Pancreas (tissue), 10 donors: ENCODE results near the gene KRTAP20-2. TPM values are rescaled to one million over a fixed set of nuclear protein-coding genes. Genes with fewer than 3 reads are reported as not detected.

Experiments
- ATAC-seq, 4 donors: fragments of 200-7000 bp; cut with Tn5 transposase; one replicate each; pipeline versions ENCODE4 v1.8.0 to v1.9.1; 2020; ENCODE audit warnings: mild to moderate bottlenecking in 4 of 4, moderate library complexity in 4 of 4
- DNase-seq, 6 donors: peaks; one replicate each; pipeline ENCODE4 v3.0.0-alpha.2; 2020
- FAIRE-seq: peaks from 2 replicates; lab custom pipeline; 2012; peaks lifted over from hg19 to GRCh38; lab: Jason Lieb, UNC
- H3K27ac ChIP-seq, 4 donors: fragments of 200-600 bp; sonication (generic); 1 replicate in 3 of 4; 2 replicates in 1 of 4; pipeline versions ENCODE4 v1.5.0 to v1.8.0; 2020
- H3K27me3 ChIP-seq, 4 donors: fragments of 200-600 bp; one replicate each; pipeline ENCODE4 v1.8.0; 2021
- H3K36me3 ChIP-seq, 3 donors: fragments of 200-600 bp; sonication (generic) in 1 of 3; one replicate each; pipeline versions ENCODE4 v1.5.0 to v1.8.0; 2020 to 2021
- H3K4me1 ChIP-seq, 3 donors: fragments of 200-600 bp; one replicate each; pipeline ENCODE4 v1.8.0; 2021
- H3K4me3 ChIP-seq, 4 donors: fragments of 200-600 bp; sonication (generic) in 2 of 4; one replicate each; pipeline versions ENCODE4 v1.5.0 to v1.8.0; 2020 to 2021
- H3K9me3 ChIP-seq, 4 donors: fragments of 200-600 bp; one replicate each; pipeline ENCODE4 v1.8.0; 2021
- WGBS, 2 donors: extraction: QIAGEN DNeasy Blood & Tissue Kit; methylation state at CpG; one replicate each; pipeline ENCODE4 v1.1.7; 2013; 5-methylcytosine and 5-hydroxymethylcytosine counted together
- intact Hi-C, 3 donors: fragments of 100-400 bp; cut with DNase I; formaldehyde crosslinking; loops; one replicate each; pipeline versions ENCODE4 v1.11.1 to v1.14.2; 2022
- polyA plus RNA-seq, 2 donors: library from polyadenylated mRNA; stranded (reverse); fragments of 200-250 nt; gene quantifications; one replicate each; pipeline ENCODE4 v1.2.3, GENCODE V29; 2013
- total RNA-seq, 6 donors: library from RNA; stranded (reverse); fragmentation: NEBNext Ultra II Directional in 4 of 6; extraction: Animal tissue kit (Norgen Biotek cat#: 25700) in 4 of 6; gene quantifications; one replicate each; pipeline versions ENCODE4 v1.2.1 to v1.2.4, GENCODE V29; 2021 to 2023
- TF ChIP-seq, protein P1 (sequence below), 4 donors: fragments of 200-600 bp; sonication (generic) in 3 of 4; IDR thresholded peaks; one replicate each; pipeline versions ENCODE4 v1.5.0 to v1.8.0; 2021; ENCODE audit warnings: antibody characterized with exemption in 4 of 4
- donor health status: healthy with polysubstance abuse.
- donor health status: DM: no; HTN: no; CAD: no; lungs with moderate emphysema.
- donor health status: DM: no; HTN: no; CAD: no.
- donor health status: control.
- donor health status: control.
- donor health status: Bipolar disorder and iron deficiency.
- donor health status: DM: yes; HTN: yes; CAD: no.
- donor health status: DM: no; HTN: no; CAD: no.
- donor health status: DM: no; HTN: no; CAD: no.
- donor health status: DM: yes; HTN: yes; CAD: no.

Gene KRTAP20-2
- total and polyA plus RNA-seq, 8 donors: not detected

DNA sequence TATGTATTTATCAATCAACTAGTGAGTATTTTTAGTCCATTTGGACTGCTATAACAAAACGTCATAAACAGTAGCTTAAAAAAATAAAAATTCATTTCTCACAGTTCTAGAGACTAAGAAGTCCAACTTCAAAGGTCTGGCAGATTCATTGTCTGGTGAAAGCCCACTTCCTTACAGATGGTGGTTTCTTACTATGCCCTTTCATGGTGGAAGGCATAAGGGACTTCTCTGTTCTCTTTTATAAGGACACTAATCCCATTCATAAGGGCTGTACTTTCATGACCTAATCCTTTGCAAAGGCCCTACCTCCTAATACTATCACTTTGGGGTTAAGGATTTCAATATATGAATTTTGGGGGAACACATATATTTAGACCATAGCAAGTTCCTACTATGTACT lies 45.6 kb downstream of the KRTAP20-2 start:
- H3K27me3 ChIP-seq: no peaks in the 10 kb centered on the region
- 25 to 26% methylated on average over 1 of the region's 1 CpG for WGBS, 2 donors
- no peak for DNase-seq
- H3K9me3 ChIP-seq: no peaks in the 10 kb centered on the region
- intact Hi-C loops: no loop called here
- ATAC-seq: no peak
- no peaks in the 10 kb centered on the region for H3K4me1 ChIP-seq
- H3K36me3 ChIP-seq: no peaks in the 10 kb centered on the region
- no peak overlapping the region for H3K4me3 ChIP-seq
- no peak overlapping the region for H3K27ac ChIP-seq
- TF ChIP-seq, protein P1, sequence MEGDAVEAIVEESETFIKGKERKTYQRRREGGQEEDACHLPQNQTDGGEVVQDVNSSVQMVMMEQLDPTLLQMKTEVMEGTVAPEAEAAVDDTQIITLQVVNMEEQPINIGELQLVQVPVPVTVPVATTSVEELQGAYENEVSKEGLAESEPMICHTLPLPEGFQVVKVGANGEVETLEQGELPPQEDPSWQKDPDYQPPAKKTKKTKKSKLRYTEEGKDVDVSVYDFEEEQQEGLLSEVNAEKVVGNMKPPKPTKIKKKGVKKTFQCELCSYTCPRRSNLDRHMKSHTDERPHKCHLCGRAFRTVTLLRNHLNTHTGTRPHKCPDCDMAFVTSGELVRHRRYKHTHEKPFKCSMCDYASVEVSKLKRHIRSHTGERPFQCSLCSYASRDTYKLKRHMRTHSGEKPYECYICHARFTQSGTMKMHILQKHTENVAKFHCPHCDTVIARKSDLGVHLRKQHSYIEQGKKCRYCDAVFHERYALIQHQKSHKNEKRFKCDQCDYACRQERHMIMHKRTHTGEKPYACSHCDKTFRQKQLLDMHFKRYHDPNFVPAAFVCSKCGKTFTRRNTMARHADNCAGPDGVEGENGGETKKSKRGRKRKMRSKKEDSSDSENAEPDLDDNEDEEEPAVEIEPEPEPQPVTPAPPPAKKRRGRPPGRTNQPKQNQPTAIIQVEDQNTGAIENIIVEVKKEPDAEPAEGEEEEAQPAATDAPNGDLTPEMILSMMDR (IDR thresholded peaks at IDR 0.05): no peak
- no peak for FAIRE-seq

DNA sequence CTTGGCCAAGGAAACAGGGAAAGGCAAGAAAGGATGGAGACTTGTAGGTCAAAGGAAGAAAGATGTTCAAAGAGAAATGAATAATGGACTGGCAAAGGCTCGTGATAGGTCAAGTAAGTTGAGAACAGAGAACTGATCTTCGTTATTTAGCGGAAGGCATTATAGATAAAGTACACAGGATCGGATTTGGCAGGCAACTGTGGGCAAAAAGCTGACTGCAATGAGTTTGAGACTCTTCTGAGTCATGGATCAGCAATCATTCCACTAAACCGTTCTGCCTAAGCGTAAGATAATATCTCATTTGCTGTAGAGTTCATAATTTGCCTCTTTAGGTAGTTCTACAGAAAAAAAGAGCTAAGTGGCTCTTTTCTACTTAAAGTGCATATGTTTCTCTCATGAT lies 49.5 kb downstream of the KRTAP20-2 start:
- no peak for DNase-seq
- no peaks in the 10 kb centered on the region for H3K4me1 ChIP-seq
- no peak overlapping the region for H3K27ac ChIP-seq
- FAIRE-seq: no peak
- no peak overlapping the region for H3K4me3 ChIP-seq
- no peaks in the 10 kb centered on the region for H3K27me3 ChIP-seq
- TF ChIP-seq, protein P1 (IDR thresholded peaks at IDR 0.05): no peak
- no peak for ATAC-seq
- no peaks in the 10 kb centered on the region for H3K9me3 ChIP-seq
- WGBS, 2 donors: 59 to 62% methylated on average over 6 of the region's 6 CpGs
- intact Hi-C loops: no loop called here
- H3K36me3 ChIP-seq: no peaks in the 10 kb centered on the region

Other genes with a start within 250 kb of the KRTAP20-2 start
- not detected for gene KRTAP13-1, start 239.2 kb upstream of the KRTAP20-2 start, total RNA-seq
- not detected for gene KRTAP13-1, start 239.2 kb upstream of the KRTAP20-2 start, polyA plus RNA-seq
- gene KRTAP13-3, start 209.3 kb upstream of the KRTAP20-2 start, total RNA-seq: not detected
- not detected for gene KRTAP13-3, start 209.3 kb upstream of the KRTAP20-2 start, polyA plus RNA-seq
- gene KRTAP13-4, start 205.0 kb upstream of the KRTAP20-2 start, total RNA-seq: not detected
- not detected for gene KRTAP13-4, start 205.0 kb upstream of the KRTAP20-2 start, polyA plus RNA-seq
- not detected for gene KRTAP15-1, start 194.9 kb upstream of the KRTAP20-2 start, total RNA-seq
- not detected for gene KRTAP15-1, start 194.9 kb upstream of the KRTAP20-2 start, polyA plus RNA-seq
- gene KRTAP19-1, start 154.8 kb upstream of the KRTAP20-2 start, total RNA-seq: not detected
- gene KRTAP19-1, start 154.8 kb upstream of the KRTAP20-2 start, polyA plus RNA-seq: not detected
- not detected for gene KRTAP19-2, start 147.8 kb upstream of the KRTAP20-2 start, total RNA-seq
- gene KRTAP19-2, start 147.8 kb upstream of the KRTAP20-2 start, polyA plus RNA-seq: not detected
- not detected for gene KRTAP19-3, start 143.2 kb upstream of the KRTAP20-2 start, total RNA-seq
- not detected for gene KRTAP19-3, start 143.2 kb upstream of the KRTAP20-2 start, polyA plus RNA-seq
- gene KRTAP19-4, start 138.0 kb upstream of the KRTAP20-2 start, total RNA-seq: not detected
- gene KRTAP19-4, start 138.0 kb upstream of the KRTAP20-2 start, polyA plus RNA-seq: not detected
- not detected for gene KRTAP19-5, start 133.1 kb upstream of the KRTAP20-2 start, total RNA-seq
- gene KRTAP19-5, start 133.1 kb upstream of the KRTAP20-2 start, polyA plus RNA-seq: not detected
- not detected for gene KRTAP19-6, start 93.3 kb upstream of the KRTAP20-2 start, total RNA-seq
- gene KRTAP19-6, start 93.3 kb upstream of the KRTAP20-2 start, polyA plus RNA-seq: not detected
- gene KRTAP19-7, start 73.9 kb upstream of the KRTAP20-2 start, total RNA-seq: not detected
- gene KRTAP19-7, start 73.9 kb upstream of the KRTAP20-2 start, polyA plus RNA-seq: not detected
- not detected for gene KRTAP22-2, start 44.8 kb upstream of the KRTAP20-2 start, total RNA-seq
- not detected for gene KRTAP22-2, start 44.8 kb upstream of the KRTAP20-2 start, polyA plus RNA-seq
- gene KRTAP6-3, start 42.8 kb upstream of the KRTAP20-2 start, total RNA-seq: not detected
- not detected for gene KRTAP6-3, start 42.8 kb upstream of the KRTAP20-2 start, polyA plus RNA-seq
- gene KRTAP6-2, start 36.3 kb upstream of the KRTAP20-2 start, total RNA-seq: not detected
- gene KRTAP6-2, start 36.3 kb upstream of the KRTAP20-2 start, polyA plus RNA-seq: not detected
- gene KRTAP22-1, start 34.1 kb upstream of the KRTAP20-2 start, total RNA-seq: not detected
- gene KRTAP22-1, start 34.1 kb upstream of the KRTAP20-2 start, polyA plus RNA-seq: not detected
- not detected for gene KRTAP6-1, start 21.3 kb upstream of the KRTAP20-2 start, total RNA-seq
- gene KRTAP6-1, start 21.3 kb upstream of the KRTAP20-2 start, polyA plus RNA-seq: not detected
- not detected for gene KRTAP20-1, start 18.8 kb upstream of the KRTAP20-2 start, total RNA-seq
- gene KRTAP20-1, start 18.8 kb upstream of the KRTAP20-2 start, polyA plus RNA-seq: not detected
- gene KRTAP20-4, start 14.6 kb upstream of the KRTAP20-2 start, total RNA-seq: not detected
- not detected for gene KRTAP20-4, start 14.6 kb upstream of the KRTAP20-2 start, polyA plus RNA-seq
- gene KRTAP20-3, start 7.7 kb downstream of the KRTAP20-2 start, total RNA-seq: not detected
- gene KRTAP20-3, start 7.7 kb downstream of the KRTAP20-2 start, polyA plus RNA-seq: not detected
- gene KRTAP21-3, start 83.6 kb downstream of the KRTAP20-2 start, total RNA-seq: not detected
- gene KRTAP21-3, start 83.6 kb downstream of the KRTAP20-2 start, polyA plus RNA-seq: not detected
- gene KRTAP21-2, start 112.1 kb downstream of the KRTAP20-2 start, total RNA-seq: not detected
- not detected for gene KRTAP21-2, start 112.1 kb downstream of the KRTAP20-2 start, polyA plus RNA-seq
- not detected for gene KRTAP21-1, start 120.2 kb downstream of the KRTAP20-2 start, total RNA-seq
- gene KRTAP21-1, start 120.2 kb downstream of the KRTAP20-2 start, polyA plus RNA-seq: not detected
- gene KRTAP8-1, start 178.1 kb downstream of the KRTAP20-2 start, total RNA-seq: not detected
- not detected for gene KRTAP8-1, start 178.1 kb downstream of the KRTAP20-2 start, polyA plus RNA-seq
- not detected for gene KRTAP7-1, start 194.6 kb downstream of the KRTAP20-2 start, total RNA-seq
- not detected for gene KRTAP7-1, start 194.6 kb downstream of the KRTAP20-2 start, polyA plus RNA-seq
- gene KRTAP11-1, start 246.4 kb downstream of the KRTAP20-2 start, total RNA-seq: not detected
- not detected for gene KRTAP11-1, start 246.4 kb downstream of the KRTAP20-2 start, polyA plus RNA-seq